Measurements from ENCODE around the gene NAA11.
"Not testable (repeated sequence)": the region's sequence is repeated elsewhere in the genome, so short reads cannot be mapped to it uniquely, and the experiment has no call there.

Gene NAA11

DNA sequence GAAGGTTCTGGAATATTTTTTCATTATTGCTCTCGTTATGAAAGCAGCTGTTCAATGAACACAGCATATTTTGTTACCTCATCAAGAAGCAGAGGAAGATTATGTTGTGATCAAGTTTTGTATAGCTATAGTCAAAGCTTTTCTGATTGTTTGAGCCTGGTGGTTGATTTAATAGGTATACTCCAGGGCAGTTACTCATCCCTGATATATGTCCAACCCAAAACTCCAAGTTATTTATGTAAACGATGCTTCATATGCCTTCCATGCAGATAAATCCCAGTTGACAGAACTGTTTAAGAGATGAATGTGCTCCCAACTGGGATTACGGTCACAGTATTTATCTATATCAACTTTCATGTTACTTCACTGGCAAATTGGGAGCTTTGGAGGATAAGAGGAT is 19.1 kb downstream of the NAA11 start:
- DNase-seq = no peak

DNA sequence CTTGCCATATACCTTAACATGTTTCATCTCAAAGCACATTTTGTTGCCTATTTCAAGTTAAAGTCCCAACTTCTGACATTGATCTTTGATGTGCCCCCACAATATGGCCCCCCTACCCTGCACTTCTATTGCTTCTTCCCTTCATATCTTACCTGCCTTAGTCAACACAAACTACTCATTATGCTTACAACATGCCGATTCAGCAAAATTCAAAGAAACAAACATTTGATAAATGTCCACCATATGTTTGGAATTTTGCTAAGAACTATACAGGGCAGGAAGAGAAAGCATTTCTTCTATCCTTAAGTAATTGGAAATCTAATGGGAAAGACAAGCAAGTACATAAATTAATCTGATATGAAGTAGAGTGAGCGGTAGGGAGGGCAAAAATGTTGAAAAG is 25.6 kb downstream of the NAA11 start:
- no peak for DNase-seq

DNA sequence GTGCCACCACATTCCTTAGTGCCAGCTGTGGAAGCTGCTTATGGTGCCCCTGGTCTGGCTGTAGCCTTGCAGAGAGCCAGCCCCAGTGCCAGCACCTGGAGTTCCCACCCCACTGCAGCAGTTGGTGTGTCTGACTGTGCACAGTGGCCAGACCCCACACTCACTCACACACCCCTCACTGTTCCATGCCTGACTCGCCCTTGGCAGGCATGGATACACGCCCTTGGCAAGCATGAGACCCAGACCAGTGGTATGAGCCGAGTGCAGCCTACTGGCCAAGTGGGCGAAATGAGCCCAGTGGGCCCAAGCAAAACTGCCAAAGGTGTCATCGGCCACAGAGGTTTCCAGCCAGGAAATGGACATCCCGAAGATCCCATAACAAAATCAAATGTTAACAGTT is 27.4 kb downstream of the NAA11 start:
- no peak for DNase-seq

DNA sequence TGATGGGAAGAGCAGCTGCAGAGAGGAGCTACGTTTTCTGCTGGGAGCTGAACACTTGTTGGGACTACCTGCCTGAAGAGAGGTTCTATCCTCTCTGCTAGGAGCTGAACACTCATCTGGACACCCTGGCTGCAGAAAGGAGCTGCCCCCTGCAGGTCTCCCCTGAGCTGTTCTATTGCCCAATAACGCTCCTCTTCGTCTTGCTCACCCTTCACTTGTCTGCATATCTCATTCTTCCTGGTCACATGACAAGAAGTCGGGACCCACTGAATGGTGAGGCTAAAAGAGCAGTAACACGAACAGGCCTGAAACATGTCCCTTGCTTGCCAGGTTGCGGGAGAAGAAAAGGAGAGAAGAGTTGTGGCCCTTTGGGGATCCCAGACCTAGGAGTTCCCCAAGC is 27.8 kb downstream of the NAA11 start:
- no peak for DNase-seq

DNA sequence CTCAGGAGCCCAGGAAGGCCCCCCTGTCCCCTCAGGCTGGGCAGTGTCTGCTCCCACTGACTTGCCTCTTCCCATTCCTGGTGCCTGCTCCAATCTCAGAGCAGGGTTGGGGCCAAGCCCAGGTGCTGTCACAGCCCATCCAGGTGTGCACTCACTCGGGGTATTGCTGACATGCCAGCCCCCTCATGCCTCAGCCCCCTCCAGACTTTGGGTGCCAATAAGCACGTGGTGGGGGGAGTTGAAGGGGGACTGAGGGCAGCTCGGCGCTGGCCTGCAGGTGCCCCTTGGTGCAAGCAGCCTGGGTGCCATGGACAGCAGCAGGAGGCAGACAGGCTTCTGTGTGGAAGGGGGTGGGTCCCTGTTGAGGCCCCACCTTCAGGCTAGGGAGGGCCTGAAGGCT is 28.4 kb downstream of the NAA11 start:
- DNase-seq = no peak

DNA sequence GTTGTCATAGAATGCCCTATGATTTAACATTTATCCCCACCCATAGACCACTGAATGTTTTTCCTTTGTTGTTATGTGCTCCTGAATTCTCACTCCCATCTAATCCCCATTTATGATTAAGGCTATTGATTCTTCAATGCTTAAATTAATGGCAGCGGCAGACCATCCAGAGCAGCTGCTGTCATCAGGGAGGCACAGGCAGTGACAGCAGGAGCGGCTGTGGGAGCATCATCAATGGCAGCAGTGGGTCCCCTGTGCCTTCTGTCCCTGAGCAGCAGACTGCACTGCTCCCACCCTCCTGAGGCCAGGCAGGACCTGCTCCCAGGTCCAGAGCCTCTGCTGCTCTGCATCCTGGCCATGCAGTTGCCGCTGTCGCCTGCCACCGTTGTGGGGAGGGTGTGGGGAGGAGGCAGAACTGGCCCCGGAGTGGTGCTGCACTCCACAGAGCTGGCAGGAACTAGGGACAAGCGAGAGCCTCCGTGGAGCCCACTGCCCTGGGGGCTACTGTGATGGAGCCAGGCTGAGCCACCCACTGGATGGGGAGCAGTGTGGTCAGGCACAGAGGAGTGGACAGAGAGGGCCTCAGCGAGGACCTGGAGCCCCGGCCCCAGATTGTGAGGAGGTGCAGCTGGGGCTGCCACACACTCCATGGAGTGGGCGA is 29.0 kb downstream of the NAA11 start:
- no peak for DNase-seq

DNA sequence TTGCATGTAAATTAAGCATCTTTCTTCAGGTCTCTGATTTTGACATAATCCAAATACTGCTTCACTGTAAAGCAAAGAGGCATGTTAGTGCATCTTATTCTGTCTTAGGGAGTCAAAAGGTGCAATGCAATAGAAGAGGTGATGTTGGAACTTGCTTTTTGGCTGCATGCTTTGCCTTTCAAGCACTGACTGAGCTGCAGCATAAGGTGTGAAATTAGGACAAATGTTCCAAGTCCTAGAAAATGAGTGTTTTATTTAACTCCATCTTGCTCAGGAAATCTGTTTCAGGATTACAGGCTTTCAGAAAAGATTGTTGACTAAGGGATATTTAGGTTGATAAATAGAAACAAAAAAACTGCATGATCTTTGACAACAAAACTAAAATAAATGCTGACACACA is 30.8 kb downstream of the NAA11 start:
- no peak for DNase-seq

DNA sequence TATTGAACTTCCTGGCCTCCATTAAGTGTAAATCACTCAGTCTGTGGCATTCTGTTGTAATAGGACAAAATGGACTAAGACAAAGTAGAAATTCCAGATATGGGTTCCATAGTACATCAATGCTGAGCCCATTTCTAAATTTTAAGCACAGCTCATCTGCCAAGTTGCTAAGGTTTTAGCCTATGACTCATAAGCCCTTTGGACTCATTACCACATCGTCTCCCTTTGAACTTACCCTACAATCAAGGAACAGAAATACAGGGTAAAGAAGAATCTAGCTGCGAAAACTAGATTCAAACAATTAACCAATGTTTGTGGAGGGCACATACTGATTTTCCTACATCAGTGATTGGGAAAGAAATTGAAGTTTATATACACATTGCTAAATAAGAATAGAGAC is 31.8 kb downstream of the NAA11 start:
- no peak for DNase-seq

DNA sequence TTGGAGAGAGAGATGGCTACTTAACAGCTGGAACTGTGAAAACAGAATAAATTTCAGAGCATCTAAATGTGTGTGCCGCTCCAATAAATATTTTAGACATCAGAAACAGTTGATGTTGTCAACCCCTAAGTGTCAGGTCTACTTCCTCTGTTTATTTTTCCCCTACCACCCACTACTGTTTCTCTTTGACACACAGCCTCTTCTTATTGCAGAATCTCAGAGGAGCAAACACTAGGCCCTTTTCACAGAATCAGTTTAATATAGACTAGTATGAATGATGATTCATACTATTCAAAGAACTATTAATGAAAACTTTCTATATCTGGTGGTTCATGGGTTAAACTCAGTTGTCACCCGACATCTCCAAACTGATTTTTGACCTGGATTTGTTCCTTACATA is 33.9 kb downstream of the NAA11 start:
- DNase-seq = no peak

DNA sequence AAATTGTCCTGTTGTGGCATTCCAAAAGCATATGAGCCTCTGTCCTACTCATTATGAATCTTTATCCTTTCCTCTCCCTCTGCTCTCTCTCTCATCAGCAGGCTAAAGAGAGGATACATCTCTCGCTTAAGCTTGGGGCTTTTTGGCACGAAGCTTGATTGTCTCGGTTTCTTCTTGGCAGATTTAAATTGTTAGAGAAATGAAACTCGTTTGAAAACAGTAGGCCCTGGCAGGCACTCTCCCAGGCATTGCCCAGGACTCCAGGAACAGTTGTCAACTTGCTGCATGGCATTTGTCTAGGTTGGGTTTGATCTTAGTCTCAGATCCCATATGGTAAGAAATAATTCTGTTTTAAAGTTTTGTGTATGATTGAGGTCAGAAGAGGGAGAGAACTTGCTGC is 35.5 kb downstream of the NAA11 start:
- DNase-seq = no peak

DNA sequence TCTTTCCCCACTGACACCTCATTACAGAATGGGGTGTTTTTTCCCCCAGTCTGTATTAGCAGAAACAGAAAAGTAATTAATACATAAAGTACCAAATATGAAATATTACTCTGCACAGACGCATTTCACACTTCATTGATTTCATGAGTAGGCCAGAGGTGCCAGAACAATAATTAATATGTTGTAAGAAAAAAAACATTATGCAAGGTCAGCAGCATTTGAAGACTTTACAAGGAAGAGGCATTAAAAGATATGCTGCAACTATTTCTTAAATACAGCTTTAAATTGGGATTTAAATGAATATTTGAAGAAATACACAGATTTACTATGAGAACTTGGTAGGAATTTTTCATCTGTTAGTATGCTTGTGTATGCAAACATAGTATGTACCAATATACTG is 37.7 kb downstream of the NAA11 start:
- no peak for DNase-seq

DNA sequence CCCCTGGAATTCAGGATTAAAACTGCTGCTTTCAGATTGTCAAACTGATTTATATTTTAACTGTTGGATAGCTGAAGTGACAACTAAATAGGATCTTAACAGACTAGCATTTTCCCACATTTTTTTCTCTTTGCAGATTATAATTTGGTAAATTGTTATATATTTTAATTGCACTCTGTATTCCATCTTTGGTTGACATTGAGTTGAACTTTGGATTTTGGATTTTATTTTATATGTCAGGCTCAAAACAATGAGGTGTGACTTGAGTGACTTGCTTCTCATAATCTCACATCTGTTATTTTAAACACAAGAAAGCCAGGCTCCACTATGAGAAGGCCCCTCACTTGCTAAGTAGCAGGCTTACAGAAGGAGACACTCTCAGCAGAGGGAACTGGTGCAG is 38.1 kb downstream of the NAA11 start:
- DNase-seq = no peak

DNA sequence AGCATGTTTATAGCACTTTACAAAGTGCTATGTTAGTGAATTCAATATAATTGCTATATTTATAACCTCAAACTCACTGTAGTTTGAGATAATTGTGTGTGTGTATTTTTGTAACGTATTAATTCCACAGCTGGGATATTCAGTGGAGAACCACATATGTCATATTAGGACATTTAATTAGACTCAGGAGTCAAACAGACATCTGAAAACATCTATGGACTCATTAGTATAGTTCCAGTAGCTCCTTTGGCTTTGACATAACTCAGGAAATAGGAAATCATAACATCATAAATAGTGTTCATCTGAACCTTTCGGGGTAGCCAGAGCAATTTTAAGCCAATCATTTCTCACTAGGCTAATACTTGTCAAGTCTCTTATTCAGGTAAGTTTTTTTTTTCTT is 38.8 kb downstream of the NAA11 start:
- no peak for DNase-seq

DNA sequence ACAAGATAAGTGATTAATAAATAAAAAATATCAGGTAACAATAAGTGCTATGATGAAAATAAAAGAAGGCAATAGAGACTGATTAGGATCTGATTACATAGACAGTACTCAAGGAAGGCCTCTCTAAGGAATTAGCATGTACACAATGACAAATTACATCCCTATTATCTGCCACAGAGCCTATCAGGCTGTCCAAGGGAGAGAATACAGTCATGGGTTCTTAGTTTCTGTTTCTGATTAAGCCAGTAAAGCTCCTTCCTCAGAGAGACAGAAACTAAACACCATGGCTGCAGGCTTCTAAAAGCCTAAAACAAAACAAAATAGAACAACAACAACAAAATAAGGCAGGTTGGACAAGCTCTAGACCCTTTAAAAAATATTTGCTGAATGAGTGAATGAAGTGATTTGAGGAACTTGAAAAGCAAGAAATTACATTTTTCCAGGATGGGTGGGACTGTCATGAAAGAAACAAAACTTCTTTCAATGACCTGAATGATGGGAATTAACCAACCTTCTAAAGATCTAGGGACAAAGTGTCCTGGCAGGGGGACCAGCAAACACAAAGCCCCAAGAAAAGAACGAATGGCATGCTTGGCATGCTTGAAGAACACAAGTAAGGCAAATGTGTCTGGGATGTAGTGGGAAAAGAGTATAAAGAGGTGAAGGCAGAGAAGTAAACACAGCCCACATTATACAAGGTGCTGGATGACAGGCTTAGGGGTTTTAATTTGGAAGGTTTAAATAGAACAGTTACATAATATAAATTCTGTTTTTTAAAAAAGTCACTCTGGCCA is 44.1 kb downstream of the NAA11 start:
- DNase-seq = no peak

DNA sequence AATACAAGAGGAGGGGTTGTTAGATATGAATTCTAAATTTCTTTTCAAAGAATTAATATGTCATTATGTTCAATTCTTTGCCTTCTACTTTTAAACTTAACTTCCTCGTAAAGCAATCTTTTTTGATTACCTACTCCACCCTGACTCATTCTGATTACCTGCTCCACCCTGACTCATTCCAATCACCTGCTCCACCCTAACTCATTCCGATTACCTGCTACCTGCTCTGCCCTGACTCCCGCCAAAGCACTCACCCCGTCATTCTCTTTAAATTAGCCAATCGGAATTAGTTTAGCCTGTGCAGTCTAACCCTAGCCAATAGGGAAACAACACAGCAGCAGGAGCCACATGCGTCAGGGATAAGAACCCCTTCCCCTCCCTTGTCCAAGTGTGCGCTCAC is 48.4 kb downstream of the NAA11 start:
- DNase-seq = not testable (repeated sequence)

DNA sequence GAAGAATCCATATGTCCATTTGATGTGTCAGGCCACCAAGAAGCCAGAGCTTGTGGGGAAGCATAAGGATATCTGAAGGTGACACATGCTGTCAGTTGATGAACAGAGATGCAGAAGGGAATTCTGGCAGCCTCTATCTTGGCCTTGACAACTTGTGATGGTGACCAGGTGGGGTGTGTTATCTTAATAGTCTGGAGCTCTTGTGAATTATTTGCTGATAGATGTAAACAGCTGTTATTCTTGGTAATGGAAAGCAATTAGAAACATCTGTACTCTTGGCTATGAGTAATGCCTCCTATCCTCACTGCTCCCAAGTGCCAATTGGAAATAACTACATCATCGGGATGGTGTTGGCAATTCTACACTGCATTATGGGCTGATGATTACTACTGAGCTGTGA is 51.9 kb downstream of the NAA11 start:
- DNase-seq = no peak

DNA sequence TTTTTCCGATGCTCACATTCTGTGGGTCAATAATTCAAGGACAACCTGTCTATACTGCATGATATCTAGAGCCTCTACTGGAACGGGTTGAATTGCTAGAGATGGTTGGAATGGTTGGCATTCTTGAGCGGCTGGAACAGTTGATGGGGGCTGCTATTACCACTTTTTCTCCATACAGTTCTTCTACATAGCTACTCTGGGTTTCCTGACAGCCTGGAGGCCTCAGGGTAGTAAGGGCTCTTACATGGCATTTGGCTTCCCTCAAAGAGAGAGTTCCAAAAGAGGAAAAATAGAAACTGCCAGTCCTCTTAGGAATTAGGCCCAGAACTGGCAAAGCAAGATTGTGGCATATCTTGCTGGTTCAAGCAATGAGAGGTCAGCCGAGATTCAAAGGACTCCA is 53.1 kb downstream of the NAA11 start:
- no peak for DNase-seq

DNA sequence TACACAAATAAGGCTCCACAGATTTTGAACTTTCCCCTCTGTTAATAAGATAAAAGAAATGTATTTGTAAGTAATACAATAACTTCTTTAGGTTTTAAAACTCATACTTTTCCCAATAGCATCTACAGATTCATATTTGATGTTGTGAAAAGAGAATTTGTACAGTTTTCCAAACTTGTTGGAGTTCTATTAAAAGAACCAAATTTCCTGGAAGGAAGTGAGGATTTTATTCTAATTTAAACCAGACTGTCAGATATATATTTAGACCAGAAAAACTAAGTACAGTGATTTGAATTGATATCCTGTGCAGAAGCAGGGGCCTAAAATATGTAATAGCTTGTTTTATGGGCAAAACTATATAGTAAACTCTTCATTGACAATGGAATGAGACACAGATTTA is 53.7 kb downstream of the NAA11 start:
- no peak for DNase-seq

DNA sequence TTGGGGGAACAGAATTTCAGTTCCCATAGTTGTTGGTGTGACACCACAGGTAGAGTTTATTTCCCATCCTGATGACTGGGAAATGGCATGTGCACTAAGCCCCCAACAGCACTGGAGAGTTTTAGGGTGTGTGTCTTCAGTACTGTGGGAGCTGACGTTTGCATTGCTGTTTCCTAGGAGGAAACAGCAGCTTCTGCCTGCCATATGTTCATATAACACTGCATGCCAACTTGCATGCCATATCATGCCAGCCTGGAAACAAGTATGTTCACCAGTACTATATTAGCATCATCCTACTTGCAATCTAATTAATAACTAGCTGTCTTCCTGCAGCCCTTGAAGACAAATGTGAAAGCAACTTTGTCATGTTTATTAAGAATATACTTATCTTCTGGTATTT is 58.2 kb downstream of the NAA11 start:
- DNase-seq = no peak
